GM06990 (cell line): ENCODE results near the gene FILIP1.

Experiments
- DNase-seq: peaks from one replicate; pipeline ENCODE4 v3.0.0-alpha.2; 2011; ENCODE audit not compliant: insufficient read length; ENCODE audit errors: extremely low read depth
- H3K27me3 ChIP-seq: replicated peaks from 2 replicates; pipeline ENCODE4 v1.6.0; 2011; ENCODE audit warnings: low read length; ENCODE audit not compliant: control insufficient read depth, insufficient read depth
- H3K36me3 ChIP-seq: 2 replicates; pipeline ENCODE4 v1.5.1; 2011; ENCODE audit warnings: low read length; ENCODE audit not compliant: control insufficient read depth, insufficient read depth
- H3K4me3 ChIP-seq: replicated peaks from 2 replicates; pipeline ENCODE4 v1.5.1; 2011; ENCODE audit warnings: low read depth, mild to moderate bottlenecking, control low read depth, low read length
- TF ChIP-seq, protein P1 (sequence below): IDR thresholded peaks from 2 replicates; pipeline ENCODE4 v1.5.1; 2011; ENCODE audit warnings: low read length, control low read depth, mild to moderate bottlenecking, inconsistent platforms; ENCODE audit not compliant: insufficient read depth, poor library complexity, severe bottlenecking

The FILIP1 gene

DNA sequence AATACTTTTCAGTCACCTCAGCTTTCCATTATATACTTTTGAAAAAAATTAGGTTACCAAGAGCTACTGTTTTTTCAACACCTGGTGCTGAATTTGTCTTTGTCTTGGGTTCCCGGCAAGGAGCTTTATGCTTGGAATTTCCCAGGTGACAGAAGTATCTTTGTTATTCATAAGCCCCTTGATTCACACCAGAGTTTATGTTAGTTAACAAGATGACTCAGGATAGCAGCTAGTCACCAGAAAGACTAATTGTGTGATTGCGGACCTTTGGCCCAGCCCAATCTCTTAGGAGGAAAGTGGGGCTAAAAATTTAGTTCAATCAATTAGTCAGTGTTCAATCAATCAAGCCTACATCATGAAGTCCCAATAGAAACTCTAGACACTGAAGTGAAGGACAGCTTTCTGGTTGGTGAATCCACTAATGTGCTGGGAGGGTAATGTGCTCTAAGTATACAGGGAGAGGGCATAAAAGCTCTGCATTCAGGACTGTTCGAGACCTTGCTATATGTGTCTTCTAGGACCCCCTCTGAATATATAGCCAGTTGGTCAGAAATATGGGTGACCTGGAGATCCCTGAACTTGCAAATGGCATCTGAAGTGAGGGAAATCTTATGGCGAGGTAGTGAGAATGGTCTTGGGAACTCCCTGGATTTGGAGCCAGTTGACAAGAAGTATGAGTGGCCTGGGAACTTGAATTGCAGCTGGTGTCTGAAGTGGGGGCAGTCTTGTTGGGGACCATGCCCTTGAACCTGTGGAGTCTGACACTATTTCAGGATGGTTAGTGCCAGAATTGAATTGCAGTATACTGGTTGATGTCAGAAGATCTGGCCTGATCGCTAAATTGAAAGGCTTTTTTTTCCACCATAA is 225.2 kb downstream of the FILIP1 start:
- no peak for DNase-seq
- Histone ChIP-seq H3K4me3 (no peak overlapping the region), H3K36me3 (peaks cover 3% of the 10 kb centered on the region; the same call in 1 of the 2 replicates), H3K27me3 (no peaks in the 10 kb centered on the region)
- TF ChIP-seq, protein P1, sequence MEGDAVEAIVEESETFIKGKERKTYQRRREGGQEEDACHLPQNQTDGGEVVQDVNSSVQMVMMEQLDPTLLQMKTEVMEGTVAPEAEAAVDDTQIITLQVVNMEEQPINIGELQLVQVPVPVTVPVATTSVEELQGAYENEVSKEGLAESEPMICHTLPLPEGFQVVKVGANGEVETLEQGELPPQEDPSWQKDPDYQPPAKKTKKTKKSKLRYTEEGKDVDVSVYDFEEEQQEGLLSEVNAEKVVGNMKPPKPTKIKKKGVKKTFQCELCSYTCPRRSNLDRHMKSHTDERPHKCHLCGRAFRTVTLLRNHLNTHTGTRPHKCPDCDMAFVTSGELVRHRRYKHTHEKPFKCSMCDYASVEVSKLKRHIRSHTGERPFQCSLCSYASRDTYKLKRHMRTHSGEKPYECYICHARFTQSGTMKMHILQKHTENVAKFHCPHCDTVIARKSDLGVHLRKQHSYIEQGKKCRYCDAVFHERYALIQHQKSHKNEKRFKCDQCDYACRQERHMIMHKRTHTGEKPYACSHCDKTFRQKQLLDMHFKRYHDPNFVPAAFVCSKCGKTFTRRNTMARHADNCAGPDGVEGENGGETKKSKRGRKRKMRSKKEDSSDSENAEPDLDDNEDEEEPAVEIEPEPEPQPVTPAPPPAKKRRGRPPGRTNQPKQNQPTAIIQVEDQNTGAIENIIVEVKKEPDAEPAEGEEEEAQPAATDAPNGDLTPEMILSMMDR: no peak

DNA sequence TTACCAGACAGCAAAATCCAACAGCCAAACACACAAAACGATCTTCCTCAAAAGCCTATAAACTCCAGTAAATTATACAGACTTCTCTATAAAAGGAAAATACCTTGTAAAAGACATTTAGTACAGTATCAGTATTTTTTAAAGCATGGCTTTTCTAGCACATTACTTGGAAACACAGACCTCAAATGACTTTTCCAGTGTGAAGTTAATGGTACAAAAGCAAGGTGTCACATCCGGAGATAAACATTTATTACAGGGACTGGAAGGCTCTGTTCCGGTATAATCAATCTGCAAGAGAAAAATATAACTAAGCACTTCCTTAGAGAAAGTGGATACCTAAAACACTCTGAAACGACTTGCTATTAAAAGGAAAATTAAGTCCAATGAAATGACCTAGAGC is 226.1 kb downstream of the FILIP1 start:
- TF ChIP-seq, protein P1: no peak
- H3K36me3 ChIP-seq: 0 out of 2 replicates have a peak, but pooled peaks cover 1% of the 10 kb centered on the region
- H3K4me3 ChIP-seq: no peak overlapping the region
- no peaks in the 10 kb centered on the region for H3K27me3 ChIP-seq
- DNase-seq: no peak

DNA sequence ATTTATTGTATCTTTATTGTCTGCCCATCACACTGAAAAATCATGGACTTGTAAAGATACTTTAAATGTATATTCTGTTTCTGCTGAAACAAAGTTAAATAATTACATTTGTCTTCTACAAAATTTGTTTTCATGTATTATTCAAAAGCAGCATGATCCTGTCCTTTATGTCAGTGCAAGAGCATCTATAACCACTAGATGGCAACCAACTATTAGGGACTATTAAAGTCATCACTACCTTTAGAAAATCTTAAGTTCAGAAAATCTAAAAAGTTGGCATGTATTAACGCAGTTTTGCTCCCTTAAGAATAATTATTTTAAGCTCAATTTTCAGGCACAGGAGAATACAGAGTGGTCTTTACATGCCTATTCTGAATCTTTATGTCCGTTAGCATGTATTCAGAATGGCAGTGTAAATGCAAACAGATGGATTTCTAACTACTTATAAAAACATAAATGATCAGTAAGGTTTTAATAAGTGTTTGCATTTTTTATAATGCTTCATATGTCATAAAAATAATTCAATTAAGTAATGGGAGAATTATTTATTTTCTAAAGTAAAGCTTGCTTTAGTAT is 226.8 kb downstream of the FILIP1 start:
- Histone ChIP-seq H3K36me3 (peaks cover 2% of the 10 kb centered on the region), H3K4me3 (no peak overlapping the region), H3K27me3 (no peaks in the 10 kb centered on the region)
- no peak for DNase-seq
- TF ChIP-seq, protein P1: peak; percentile 74

DNA sequence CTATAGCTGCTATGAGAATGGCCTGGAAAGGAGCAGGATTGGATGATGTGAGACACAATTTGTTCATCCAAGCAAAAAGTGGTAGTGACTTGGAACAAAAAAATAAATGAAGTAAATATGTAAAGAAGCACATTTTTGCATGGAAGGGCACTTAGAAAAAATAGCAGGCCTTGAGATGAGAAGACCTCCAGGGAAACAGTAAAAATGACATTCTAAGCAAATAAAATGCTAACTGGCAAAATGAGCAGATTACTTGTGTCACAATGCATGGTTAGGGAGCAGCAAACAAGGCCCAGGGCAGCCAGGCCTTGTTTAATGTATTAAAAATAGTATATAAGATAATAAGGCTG is 230.2 kb downstream of the FILIP1 start:
- Histone ChIP-seq H3K36me3 (peaks cover 2% of the 10 kb centered on the region), H3K27me3 (no peaks in the 10 kb centered on the region), H3K4me3 (no peak overlapping the region)
- no peak for DNase-seq
- TF ChIP-seq, protein P1: no peak

DNA sequence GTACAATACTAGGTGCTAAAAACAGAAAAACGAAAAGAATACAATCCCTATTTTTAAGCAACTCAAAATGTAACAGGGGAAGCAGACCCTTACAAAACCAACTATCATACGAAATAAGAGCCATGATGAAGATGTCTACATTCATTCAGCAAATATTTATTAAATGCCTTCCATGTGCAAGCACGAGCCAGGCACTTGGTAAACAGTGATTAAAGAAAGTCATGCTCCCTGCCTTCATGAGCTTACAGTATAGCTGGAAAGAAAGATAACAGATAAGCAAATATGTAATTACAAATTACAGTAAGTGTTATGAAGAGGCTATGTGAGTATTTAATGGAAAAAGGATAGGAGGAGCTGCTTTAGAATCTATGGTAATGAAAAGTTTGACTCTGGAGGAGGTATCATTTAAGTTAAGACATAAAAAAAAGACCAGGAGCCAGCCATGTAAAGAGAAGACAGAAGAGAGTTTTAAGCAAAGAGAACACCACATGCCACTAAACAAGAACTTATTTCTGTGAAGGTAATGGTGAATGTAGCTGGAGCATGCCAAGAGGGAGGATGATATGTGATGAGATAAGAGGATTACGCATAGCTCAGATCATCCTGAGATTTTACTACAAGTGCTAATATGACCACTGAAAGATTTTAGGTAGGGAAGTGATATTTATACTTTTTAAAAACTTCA is 230.7 kb downstream of the FILIP1 start:
- H3K27me3 ChIP-seq: no peaks in the 10 kb centered on the region
- no peak overlapping the region for H3K4me3 ChIP-seq
- DNase-seq: no peak
- H3K36me3 ChIP-seq: peaks cover 2% of the 10 kb centered on the region
- TF ChIP-seq, protein P1: no peak
